ENCODE results near the gene LEAP2.

The LEAP2 gene, protein sequence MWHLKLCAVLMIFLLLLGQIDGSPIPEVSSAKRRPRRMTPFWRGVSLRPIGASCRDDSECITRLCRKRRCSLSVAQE

DNA sequence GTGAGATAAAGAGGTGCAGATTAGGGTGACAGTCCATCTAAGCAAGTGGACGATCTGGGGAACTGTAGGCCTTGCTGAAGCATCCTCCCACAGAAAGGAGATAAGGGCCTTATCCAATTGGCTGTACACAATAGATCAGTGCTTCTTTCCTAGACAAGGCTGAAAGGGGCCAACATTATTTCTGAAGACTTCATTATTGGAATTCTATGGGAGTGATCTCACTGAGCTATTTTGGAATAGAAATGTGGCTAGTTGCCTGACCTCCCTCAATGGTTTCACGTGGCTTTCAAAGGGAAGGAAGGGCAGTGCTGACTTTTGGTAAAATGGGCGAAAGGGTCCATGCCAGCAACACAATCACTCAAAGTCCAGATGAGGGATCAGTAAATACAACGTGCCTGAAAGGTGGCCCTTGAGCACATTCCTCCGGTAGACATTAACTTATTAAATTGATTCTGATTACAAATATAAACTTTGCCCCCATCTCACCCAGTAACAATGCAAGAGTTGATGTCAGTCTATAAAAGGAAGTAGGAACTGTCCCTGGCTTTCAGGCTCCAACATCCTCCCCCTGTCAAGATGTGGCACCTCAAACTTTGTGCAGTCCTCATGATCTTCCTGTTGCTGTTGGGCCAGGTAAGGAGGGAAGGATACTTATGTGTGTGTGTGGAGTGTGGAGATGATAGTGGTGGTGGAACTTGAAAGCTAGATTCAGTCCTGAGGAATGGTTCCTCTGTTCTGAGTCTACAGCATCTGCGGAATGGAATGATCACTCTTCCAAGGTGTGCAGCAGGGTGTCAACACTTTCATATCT, at the start of gene LEAP2:
Gene LEAP2, plus strand, starts transcription at position 550 of the 811 bp plus-strand sequence. Its CDS starts 27 bp downstream, at position 577.
- no peak for DNase-seq

DNA sequence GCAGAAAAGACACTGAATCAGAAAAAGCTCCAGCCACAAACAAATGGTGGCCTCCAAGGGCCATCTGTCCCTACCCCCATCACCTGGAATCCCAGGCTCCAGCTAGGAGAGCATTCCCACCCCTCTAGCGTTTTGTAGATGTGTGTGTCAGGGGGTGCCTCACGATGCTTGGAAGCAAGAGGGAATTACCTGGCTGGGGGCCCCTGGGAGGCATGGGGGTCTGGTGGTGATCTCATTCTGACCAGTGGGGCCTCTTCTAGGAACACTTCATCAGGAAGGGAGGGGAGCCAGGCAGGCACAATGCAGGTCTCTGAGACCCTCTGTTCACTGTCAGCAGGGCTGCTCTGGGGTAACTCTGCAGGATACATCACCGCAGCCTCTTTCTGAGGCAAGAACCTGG, 49.0 kb upstream of the LEAP2 start:
- no peak for DNase-seq

DNA sequence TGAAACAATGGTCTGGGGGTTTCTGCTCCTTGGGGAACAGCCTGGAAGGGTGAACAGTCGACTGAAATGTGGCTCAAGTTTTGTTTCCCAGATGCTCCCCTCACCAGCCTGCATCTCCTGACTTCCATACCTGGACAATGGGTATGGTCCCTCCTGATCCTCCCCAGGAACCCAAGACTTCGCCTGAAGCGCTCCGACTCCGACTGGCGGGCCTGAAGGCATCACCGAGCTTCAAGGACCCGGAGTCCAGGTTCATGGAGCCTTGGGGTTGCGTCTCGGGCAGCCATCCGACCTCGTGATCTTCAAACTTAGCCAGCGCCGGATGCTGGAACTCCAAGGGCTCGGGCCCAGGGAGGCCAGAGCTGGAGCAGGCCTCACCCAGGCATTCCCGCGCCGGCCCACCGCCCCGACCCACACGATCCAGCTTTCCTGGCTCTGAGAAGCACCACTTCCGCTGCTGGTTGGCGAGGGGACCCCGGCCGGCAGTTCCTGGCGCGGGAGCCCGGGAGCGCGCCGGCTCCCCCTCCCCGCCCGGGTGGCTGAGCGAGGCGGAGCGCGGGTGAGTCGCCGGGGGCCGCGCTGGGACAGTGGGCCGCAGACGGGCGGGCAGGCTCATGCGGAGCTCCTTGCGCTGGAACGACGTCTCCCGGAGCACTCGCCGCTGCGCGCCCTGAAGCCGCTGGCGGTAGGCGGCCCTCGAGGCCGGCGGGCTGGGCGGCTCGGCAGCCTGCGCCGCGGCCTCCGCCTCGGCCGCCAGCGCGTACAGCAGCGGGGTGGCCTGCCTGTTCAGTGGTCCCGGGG, 48.2 kb upstream of the LEAP2 start:
- DNase-seq, result no peak

DNA sequence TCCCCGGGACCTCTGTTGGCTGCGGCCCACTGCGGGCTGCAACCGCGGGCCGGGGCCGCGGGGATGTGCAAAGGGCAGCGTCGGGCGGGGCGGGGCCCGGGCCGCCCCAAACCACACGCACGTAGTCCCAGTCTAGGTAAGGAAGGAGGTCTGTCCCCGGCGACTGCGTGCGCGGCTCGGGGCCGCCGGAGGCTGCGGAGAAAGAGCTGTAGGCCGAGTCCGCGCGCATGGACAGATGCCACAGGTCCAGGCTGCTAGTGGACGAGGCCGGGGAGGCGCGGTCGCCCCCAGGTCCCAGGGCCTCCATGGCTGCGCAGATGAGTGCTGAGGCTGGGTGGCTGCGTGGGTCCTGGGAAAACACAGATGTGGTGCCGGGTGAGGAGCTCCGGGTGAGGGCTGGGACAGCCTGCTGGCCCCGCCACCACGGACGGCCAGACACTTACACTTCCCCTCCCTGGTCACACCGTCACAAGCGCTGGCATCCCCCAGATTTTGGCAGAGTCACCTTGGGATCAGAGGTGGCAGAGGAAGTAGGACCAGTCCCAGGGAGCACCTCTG, 47.6 kb upstream of the LEAP2 start:
- DNase-seq, result no peak

DNA sequence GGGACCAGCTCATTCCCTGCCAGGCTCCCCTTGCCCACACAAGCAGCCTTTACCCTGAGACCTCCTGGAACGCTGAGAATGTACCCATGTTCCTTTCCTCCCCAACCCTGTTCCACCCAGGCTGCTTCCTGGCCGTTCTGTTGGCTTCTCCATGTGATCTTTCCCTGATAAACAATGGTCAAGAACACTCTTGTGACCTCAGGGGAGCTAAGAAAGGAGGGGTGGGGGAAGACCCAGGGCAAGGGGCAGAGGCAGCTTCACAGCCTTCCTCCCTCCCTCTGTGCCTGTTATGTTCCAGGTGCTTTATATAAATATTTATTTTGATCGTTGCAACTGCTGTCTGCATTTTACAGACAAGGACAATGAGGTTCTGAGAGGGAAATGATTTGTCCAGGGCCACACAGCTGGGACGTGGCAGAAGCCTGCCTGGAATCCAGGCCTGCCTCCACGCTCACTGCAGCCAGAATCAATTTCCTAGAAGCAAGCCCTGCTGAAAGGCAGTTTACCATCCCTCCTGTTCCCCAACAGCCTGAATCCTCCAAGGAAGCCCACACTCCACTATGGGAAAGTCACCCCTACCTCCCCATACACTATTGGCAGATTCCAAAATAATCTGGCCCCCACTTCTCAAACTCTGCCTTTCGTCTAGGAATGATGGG, 46.9 kb upstream of the LEAP2 start:
- DNase-seq, result no peak

DNA sequence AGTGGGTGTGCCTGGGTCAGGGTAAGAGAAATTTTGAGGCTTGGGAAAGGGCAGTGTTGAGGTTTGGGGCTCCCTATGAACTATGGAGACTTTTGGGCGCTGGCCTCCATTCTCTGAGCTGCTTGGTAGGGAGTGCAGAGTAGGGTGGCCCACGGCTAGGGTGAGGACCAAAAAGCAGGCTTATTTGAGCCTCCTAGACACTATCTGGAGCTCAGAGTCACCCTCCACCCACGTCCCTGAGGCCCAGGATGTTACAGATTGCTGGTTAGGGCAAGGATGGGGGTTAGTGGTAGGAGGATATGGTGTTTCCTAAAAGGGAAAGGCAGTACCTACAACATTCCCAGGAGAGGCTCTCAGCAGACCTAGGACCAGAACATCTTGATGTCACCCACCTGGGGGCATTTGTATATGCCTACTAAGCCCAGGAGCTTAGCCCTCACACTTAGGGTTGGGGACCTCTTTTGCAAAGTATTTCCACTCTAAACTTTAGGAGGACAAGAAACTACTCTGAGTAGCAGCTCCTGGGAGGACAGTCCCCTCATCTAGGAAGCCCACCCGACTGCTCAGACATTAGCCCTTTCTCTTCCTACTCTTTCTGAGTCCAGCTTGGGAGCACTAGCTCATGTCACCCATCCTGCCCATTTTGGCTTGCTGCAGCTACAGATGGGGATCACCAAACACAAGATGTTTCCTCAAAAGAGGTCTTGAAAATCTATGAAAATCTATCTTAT, 45.4 kb upstream of the LEAP2 start:
- DNase-seq, result no peak

DNA sequence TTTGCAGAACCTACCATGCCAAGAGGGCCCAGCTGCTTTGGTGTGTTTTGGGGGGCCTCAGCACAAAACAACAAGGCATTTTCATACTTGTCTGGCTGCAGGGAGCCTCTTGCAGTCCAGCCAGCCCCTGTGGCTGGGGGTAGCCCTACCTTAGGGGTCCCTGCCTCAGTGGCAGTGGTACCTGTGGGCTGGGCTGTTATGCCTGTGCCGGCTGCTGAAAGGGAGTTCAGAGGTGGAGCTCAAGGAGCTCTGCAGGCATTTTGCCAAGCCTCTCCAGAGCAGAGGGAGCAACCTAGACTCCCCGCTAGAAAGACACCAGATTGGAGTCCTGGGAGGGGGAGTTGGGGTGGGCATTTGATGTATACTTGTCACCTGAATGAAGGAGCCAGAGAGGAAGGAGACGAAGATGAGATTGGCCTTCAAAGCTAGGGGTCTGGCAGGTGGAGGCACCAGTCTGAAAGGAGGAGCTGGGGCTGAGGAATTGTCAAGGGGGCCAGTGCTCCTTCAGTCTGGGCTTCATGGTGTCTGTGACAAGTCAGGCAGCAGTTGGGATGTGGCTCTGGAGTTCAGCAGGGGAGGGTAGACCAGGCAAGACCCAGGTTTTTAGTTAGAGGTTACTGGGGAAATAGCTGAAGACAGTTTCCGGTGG, 44.5 kb upstream of the LEAP2 start:
- DNase-seq, result no peak

DNA sequence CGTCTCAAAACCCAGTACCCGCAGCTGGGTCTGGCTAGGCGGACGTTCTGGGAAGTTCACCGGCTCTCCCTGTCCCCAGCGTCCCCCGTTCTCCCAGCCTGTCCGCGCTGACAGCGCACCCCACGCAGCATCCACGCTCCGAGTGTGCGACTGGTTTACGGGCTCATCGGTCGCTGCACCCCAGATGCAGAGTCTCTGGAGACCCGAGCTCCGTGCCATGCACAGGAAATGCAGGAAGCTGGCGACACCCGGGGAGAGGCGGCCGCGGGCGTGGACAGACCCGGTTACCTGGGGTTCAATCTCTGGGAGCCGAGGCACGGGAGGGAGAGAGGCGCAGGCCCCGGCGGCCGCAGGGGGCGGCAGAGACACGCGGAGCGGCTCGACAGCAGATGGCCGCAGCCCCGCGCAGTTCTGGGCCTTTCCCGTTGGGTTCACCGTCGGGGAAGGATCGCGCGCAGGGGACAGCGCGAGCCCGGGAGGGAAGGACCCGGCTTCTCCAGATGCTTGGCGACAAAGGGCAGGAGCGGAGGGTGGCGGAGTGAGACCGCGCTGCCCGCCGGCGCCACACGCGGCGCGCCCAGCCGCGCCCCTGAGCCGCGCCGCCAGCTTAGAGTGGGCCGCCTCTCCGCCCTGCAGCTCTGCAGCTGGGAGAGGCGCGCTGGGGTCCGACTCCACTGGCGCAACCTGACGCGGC, 43.6 kb upstream of the LEAP2 start:
- DNase-seq, result peak; percentile 69

DNA sequence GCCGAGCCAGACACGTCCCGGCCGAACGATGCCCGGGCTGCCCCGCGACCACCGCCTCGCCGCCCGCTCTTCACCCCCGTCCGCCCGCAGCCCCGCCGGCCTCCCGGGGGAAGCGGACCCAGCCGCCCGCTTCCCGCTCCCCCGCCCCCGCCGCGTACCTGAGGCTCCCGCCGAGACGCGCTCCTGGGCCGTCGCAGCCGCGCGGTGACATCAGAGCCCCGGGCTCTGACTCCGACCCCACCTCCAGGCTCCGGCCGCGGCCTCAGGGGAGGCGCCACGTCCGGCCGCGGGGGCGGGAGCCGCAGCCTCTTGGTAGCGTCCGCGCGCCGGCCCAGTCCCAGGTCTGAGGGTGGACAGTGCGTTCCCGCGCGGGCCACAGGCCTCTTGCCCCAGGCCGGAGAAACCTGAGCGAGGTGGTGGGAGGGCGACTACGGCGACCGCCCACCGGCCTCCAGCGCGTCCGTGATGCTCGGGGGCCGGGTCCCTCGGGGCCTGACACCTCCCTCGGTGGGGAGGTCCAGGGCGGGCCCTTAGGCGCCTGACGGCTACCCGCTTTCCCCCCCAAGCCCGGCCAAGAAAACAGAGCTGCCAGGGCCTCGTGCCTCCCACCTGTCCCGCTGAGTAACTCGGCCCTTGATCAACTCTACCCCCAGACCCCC, 42.9 kb upstream of the LEAP2 start, which contains the start of gene SHROOM1:
Gene SHROOM1, minus strand, starts transcription at position 212 of the 659 bp plus-strand sequence. CDS start 4,507 bp downstream, outside the sequence.
- no peak for DNase-seq

DNA sequence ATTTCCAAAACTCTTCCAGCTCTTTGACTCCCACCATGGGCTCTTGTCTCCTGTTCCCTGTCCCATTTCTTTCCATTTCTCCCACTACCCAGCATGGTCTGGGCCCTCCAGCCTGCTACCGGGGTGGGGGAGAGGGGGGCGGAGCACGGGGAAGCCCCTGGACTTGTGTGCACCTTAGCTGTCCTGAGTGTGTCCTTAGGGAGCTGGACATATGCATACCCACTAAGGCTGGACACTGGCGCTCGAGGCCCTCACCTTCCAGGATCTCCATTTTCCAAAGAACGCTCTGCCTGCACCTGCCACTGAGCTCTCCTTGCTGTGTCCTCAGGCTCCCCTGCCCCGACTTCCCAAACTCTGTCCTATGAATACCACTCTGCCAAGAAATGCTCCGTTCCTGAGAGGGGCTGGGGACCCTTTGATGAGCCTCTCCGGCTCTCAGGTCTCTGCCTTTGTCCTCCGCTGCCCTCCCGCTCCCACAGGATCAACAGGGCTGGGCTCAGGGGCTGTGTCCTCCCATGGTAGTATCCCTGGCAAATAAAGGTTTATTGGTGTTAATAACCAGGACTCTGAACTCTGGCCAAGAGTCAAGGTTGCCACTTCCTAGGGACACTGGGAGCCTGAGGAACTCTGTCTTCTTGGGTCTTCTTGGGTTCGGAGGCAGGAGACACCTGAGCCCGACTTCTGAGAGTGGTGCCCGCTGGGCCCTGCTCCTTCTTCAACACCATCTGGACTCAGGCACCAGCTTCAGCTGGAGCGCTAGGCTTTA, 42.2 kb upstream of the LEAP2 start:
- DNase-seq, result no peak

DNA sequence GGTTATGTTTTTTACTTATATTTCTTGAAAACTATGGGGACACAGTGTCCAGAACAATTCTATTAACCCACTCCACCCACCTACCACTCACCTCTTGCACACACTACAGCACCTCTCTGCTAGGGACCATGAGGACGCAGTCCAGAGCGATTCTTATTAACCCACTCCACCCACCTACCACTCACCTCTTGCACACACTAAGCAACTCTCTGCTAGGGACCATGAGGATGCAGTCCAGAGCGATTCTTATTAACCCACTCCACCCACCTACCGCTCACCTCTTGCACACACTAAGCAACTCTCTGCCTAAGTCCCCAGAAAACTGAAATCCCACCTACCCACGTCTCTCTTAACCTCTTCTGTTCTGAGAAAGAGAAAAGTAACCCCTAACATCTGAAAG, 40.9 kb upstream of the LEAP2 start:
- no peak for DNase-seq

DNA sequence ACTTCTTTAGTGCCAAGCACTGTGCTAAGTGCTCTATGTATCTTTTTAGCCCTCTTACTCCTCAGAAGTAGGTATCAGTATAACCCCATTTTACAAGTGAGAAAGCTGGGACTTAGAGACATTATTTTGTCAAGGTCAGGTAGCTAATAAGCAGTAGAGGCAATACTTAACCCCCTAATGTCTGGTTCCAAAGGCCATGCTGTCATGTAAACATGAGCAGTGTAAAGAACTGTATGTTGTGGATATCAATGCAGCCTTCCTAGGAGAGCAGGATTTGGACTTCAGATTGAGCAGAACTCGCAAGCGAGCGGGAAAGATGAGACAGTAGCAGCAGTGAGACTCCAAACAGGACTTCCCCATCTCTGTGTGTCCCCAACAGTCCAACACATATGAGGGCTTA, 39.4 kb upstream of the LEAP2 start:
- DNase-seq, result no peak

DNA sequence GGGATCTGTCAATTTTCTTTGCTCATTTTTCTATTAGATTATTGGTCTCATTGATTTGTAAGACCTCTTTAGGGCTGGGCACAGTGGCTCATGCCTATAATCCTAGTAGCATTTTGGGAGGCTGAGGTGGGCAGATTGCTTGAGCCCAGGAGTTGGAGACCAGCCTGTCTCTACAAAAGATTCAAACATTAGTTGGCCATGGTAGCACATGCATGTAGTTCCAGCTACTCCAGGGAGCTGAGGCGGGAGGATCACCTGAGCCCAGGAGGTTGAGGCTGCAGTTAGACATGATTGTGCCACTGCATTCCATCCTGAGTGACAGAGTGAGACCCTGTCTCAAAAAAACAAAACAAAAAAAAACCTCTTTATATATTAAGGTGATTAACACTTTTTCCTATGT, 36.6 kb upstream of the LEAP2 start:
- DNase-seq, result no peak

DNA sequence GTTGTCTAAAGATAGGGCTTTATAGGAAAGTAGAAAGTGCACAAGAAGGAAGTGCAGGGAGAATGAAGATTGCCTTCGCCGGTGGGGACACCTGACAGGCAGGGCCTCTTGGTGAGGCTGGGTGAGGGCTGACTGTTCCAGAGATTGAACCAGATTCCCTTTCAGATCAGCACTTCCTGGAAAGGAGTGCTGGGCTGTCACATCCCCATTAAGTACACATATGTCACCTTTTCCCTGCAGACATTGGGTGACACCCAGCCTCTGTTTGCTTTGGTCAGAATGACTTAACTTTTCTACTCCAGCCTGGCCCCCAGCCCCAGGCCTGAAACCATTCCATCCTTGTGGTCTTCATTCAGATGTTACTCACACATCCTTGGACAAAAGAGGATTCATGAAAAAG, 35.6 kb upstream of the LEAP2 start:
- no peak for DNase-seq

DNA sequence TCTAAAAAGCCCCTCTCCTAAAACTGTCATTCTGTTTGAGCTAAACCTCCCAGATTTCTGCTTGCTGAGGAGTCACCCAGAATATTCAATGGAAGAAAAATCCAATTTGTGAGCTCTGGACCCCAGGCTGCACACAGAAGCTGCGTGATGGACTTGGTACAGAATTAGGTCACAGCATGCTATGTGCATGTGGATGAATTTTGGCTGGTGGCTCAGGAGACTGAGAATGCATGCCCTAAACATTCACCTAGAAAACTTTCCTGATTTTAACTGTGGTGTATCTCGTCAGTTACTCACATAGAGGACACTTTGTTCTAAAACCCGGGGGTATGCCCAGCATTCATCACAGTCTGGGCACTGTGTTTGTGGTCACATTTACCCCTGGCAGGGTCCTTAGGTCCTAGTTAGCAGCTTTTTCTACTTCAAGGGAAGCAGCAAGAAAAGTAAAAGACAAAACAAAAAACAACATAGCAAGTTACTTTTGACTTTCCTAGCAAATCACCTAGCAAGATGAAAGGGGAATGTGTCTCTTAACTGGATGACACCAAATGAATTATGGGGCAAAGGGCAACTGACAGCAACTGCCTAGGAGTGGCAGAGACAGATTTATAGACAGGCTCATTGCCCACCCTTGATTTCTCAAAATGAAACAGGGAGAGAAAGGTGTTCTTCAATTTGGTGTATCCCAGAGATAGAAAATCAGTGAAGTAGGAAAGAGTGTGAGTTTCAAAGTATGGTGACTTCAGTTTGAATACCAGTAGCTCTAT, 34.8 kb upstream of the LEAP2 start:
- no peak for DNase-seq

DNA sequence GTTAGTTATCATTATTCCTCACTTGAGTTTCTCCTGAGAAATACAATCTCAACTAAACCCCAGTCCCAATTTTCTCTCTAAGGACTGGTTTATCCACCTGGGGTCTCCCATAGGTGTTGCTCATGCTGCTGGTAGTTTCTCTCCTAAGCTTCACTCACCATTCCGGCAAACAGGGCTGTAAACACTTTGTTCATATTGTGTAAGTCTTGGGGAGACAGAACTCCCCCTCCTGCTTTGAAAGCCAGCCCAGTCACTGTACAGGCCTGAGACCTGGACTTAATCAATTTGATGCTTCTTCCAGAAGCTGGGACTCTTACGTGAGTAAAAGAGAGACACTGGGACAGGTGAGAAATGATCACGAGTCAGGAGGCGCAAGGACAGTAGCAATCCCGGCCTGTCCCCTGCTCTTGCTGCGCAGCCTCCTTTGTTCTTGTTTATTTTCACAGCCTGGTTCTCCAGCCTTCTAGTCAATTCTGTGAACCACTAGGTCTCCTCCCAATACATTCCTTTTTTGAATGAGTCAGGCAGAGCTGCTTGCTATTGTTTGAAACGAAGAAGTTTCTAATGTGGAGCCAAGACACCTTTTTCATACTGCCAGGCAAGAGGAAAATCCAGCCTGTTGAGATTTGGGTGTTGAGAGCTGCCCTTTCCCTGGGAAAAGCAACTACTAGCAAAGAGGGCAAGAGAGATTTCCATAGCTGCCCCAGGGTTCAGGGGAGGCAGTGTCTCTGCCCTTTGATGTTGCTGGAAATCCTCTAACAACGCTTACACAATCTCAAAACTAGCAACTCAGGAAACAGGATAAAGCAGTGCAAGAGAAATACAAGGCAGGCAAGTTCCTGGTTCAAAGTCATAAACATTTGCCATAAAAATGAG, 33.8 kb upstream of the LEAP2 start:
- no peak for DNase-seq

DNA sequence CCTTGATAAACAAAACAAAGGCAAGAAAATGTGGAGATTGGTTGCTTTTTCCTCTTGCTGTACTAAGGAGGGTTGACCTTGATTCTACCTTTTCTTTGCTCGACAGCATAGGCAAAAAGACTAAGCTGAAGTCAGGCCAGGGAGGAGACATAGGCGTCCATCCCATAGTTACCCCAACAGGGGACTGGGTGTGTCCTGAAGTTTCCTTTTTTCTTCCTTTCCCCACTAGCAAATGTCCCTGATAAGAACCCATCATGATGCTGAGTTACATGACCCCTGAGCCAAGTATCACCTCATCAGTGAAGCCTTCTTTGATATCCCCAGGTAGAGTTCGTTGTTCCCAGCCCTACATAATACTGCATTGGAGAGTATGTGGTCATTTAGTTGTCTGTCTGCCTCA, 33.2 kb upstream of the LEAP2 start:
- DNase-seq, result no peak

DNA sequence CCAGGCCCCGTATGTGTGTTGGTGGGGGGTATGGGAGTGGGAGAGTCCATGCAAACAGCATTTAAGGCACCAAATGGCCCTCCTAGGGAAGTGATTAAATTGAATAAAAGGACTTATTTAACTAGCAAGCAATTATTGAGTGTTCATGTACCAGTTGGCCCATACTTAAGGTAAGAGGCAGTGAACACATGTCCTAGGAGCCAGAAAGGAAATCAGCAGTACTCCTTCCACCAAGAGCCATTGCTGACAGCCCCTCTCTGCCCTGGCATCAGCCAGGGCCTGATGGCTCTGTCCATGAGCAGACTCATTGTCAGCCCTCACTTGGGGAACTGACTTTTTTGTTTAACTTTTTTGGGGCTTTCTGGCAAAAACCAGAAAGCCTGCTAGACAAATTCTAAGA, 32.6 kb upstream of the LEAP2 start:
- DNase-seq, result no peak

Measured in activated CD4-positive, alpha-beta T cell treated with anti-CD3 and anti-CD28 coated beads, Interleukin-2, amount 50 U/mL, for 16 hours (primary cell).